HG03460 (cell line): Measurements from ENCODE around the gene SCAP.
"Not testable (repeated sequence)": the region's sequence is repeated elsewhere in the genome, so short reads cannot be mapped to it uniquely, and the experiment has no call there.

Source experiments
- ATAC-seq: cut with Tn5 transposase; IDR thresholded peaks from one replicate; pipeline ENCODE4 v1.9.1; 2021; ENCODE audit not compliant: unreplicated experiment

The SCAP gene

GRCh38 chr3:47475570-47476329 is at the start of gene SCAP:
Gene SCAP (minus strand): TSS chr3:47475941. CDS start chr3:47442993, 32,948 bp downstream.
- peak; percentile 85 for ATAC-seq

GRCh38 chr3:47523310-47524073 is 47.8 kb upstream of the SCAP start:
- no peak for ATAC-seq

DNA sequence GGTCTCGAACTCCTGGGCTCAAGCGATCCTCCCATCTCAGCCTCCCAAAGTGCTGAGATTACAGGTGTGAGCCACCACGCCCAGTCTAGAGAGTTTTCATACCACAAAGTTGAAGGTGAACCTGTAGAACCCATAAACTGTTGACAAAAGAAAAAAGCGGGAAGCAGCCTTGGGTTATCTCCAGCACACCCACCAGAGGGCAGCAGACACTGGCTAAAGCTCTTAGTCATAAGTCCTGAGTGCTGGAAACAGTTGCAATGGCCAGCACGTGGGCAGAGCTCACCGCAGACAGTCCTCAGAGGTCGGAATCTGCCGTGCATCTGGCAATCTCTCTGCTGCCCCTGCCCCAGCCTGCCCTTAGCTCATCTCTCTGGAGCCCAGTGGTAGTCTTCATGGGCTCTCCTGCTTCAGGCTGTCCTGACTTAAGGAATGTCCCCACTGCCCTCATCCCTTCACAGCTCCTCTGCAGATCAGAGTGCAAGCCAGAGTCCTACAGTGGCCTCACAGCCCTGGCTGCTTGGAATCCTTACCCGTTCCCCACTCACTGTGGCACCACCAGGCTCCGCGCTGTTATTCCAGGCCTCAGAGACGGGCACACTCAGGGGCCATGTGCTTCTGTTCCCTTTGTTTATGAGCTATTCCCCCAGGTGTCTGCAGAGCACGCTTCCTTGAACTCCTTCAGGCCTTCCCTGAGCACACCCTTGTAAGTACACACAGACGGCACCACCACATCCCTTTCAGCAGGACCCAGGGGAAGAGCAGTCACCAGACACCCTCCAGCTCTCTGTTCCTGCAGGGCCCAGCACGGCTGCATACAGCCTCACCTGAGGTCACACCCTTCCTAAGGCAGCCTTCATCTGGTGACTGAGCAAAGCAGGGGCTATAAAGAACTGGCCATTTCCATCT is 46.6 kb upstream of the SCAP start:
- peak; percentile 74 for ATAC-seq

DNA sequence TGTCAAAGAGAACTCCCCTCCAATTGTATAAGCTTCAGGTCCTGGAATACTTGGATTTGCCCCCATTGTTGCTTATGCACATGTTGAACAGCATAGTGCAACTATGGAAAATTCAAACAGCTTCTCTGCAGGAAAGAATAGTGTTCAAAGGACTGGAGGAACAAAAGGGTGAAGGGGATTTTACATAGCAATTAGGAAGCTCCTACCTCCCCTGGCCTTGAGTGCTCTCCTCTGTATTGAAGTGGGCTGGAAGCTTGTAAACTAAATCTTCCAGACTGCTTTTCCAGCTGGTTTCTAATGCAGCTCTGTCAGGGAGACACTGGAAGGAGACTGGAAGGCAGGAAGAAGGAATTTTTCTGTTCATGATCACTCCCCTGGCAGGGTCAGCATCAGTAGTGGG is 45.0 kb upstream of the SCAP start:
- ATAC-seq: no peak

- ATAC-seq: no peak
Measured at GRCh38 chr3:47517937-47518336, 42.2 kb upstream of the SCAP start.

GRCh38 chr3:47515864-47516319 is 40.2 kb upstream of the SCAP start:
- no peak for ATAC-seq

- no peak for ATAC-seq
Measured at GRCh38 chr3:47515100-47515499, 39.4 kb upstream of the SCAP start.

- peak; percentile 96 for ATAC-seq
Measured at GRCh38 chr3:47513125-47513929, 37.6 kb upstream of the SCAP start, which contains the start of gene ELP6. Gene ELP6 (minus strand): TSS chr3:47513712. CDS start chr3:47513590, 122 bp downstream.

- ATAC-seq: peak; percentile 20
Measured at GRCh38 chr3:47512416-47513124, 36.8 kb upstream of the SCAP start.

- ATAC-seq: not testable (repeated sequence)
Measured at GRCh38 chr3:47505267-47505666, 29.5 kb upstream of the SCAP start.

DNA sequence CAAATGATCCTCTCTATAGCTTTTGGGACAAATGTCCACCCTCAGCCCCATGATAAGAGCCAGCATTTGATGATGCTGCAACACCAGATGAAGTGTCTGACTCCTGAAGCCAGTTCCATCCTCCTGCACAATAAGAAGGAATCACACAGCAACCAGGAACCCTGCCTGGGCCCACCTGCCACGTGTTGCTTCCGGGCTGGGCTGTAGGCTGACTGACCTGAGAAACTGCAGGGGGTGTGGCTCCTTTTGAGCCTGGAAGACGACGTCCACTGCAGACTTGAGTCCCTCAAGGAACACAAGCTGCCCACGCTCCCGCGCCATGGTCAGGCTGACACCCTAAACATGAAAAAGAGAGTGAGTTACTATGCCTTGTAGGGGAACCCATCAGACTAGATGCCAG is 28.4 kb upstream of the SCAP start:
- ATAC-seq: no peak

GRCh38 chr3:47503033-47503432 is 27.3 kb upstream of the SCAP start:
- no peak for ATAC-seq

- ATAC-seq: no peak
Measured at GRCh38 chr3:47496892-47497291, 21.2 kb upstream of the SCAP start.

DNA sequence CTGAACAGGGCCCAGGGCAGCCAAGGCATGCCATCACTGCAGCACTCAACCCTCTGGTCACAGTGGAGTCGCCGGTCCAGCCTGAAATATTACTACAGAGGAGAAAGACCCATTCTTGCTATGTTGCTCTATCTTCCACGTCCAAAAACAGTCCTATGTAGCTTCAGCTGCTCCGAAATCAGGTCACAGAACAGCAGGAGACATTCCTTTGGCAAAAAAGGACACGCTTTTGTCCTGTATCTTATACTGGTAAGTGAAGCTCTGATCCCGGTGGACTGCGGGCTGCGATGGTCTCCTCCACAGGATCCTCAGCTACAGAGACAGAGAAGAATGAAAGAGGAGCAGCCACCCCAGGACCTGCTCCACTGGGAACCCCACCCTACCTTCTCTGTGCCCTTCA is 20.1 kb upstream of the SCAP start:
- no peak for ATAC-seq

DNA sequence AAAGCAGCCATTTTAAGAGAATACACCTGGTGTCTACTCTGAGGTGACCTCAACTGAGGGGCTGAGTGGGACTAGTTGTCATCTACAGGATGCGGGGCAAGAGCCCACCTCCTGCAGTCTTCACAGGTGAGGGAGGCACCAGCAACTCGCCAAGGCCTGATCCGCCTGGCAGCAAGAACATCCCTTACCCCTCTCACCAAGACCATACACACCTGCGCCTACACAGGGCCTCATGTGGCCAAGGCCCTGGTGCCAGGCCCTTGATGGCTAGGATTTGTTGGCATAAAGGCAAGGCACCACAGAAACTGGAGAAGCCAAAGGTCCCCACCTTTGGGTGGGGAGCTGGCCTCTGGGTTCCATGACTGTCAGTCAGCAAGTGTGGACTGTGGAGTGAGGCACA is 19.4 kb upstream of the SCAP start:
- no peak for ATAC-seq

DNA sequence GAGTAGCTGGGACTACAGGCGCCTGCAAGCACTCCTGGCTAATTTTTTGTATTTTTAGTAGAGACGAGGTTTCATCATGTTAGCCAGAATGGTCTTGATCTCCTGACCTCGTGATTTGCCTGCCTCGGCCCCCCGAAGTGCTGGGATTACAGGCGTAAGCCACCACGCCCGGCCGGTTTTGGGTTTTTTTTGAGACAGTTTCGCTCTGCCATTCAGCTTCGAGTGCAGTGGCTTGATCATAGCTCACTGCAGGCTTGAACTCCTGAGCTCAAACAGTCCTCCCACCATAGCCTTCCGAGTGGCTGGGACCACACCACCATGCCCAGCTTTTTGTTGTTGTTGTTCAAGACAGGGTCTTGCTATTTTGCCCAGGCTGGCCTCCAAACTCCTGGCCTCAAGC is 16.0 kb upstream of the SCAP start:
- no peak for ATAC-seq

- ATAC-seq: no peak
Measured at GRCh38 chr3:47491186-47491585, 15.4 kb upstream of the SCAP start.

DNA sequence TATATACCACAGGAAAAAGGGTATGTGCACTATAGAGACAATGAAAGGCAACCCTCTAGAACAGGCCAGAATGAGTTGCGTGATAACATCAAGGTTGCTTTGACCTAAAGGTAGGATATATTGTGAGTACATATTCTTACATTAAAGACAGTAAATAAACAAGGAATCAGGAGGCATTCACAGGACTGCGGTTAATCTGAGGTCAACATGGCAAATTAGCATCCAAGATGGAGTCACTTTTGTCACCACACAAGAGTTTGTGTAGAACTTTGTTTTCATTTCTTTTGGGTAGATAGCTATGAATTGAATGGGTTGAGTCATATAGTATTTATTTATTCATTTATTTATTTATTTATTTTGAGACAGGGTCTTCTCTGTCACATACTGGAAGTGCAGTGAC is 11.5 kb upstream of the SCAP start:
- ATAC-seq: no peak

GRCh38 chr3:47485812-47486211 is 10.1 kb upstream of the SCAP start:
- no peak for ATAC-seq

DNA sequence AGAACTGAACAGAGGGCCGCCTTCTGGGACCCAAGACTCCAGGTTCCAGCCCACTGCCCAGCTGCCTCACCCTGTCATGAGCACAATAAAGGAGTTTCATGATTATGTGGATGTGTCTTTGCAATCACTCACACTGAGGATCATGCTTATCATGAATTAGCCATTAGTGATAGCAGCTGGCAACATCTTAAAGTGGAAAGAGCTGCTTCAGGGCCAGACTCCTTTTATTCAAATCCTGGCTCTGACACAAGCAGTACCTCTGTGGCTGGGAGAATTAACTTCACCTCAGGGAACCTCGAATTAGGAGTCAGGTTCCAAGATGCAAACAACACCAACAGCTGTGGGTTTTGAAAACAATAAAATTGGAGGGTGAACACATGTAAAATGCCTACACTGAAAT is 6.6 kb upstream of the SCAP start:
- no peak for ATAC-seq
